H1 (cell line): ENCODE measurements around the gene RGS6. TPM values are rescaled to one million over a fixed set of nuclear protein-coding genes. Genes with fewer than 3 reads are reported as not detected.

Experiments
- EP300 ChIP-seq, 2 experiments: IDR thresholded peaks; 1 replicate in 1 of 2; 2 replicates in 1 of 2; pipeline ENCODE4 v1.6.1; 2011 to 2012; ENCODE audit warnings: low read depth in 2 of 2, low read length in 2 of 2, mild to moderate bottlenecking in 2 of 2, borderline replicate concordance in 1 of 2, inconsistent platforms in 1 of 2, moderate library complexity in 1 of 2
- EZH2 ChIP-seq: fragments of 200-600 bp; sonication (generic); IDR thresholded peaks from 2 replicates; pipeline ENCODE4 v1.7.1; 2012; ENCODE audit warnings: low read depth, mild to moderate bottlenecking, moderate library complexity, low read length, inconsistent platforms; ENCODE audit not compliant: severe bottlenecking
- KDM4A ChIP-seq: IDR thresholded peaks from one replicate; pipeline ENCODE4 v1.7.1; 2012; ENCODE audit warnings: low read depth, mild to moderate bottlenecking, moderate library complexity, low read length, inconsistent platforms; ENCODE audit not compliant: severe bottlenecking
- NRF1 ChIP-seq: IDR thresholded peaks from 2 replicates; pipeline ENCODE4 v1.6.1; 2011; ENCODE audit warnings: mild to moderate bottlenecking, low read depth, low read length, improper control_type of control experiment
- RFX5 ChIP-seq: IDR thresholded peaks from 2 replicates; pipeline ENCODE4 v1.6.1; 2011; ENCODE audit warnings: low read depth, low read length, improper control_type of control experiment, borderline replicate concordance
- YY1 ChIP-seq: IDR thresholded peaks from 2 replicates; pipeline ENCODE4 v1.6.1; 2011; ENCODE audit warnings: low read depth, mild to moderate bottlenecking, low read length
- polyA plus RNA-seq, 7 experiments: library from polyadenylated mRNA; depleted of rRNA in 3 of 7; stranded (reverse) in 5 of 7; unstranded in 2 of 7; fragments of >200 nt in 5 of 7; fragments of 200-250 nt in 2 of 7; gene quantifications; 1 replicate in 5 of 7; 2 replicates in 1 of 7; 4 replicates in 1 of 7; pipeline versions ENCODE4 v1.2.1 to v1.2.3, GENCODE V29; 2011 to 2013; ENCODE audit warnings: missing spikeins in 2 of 7, mixed read lengths in 2 of 7
- total RNA-seq: library from RNA; stranded (reverse); fragmentation: NEBNext Ultra II Directional; extraction: Animal tissue kit (Norgen Biotek cat#: 25700); gene quantifications from 2 replicates; pipeline ENCODE4 v1.2.1, GENCODE V29; 2021

The RGS6 gene
- total and polyA plus RNA-seq, 2 of the 8 experiments (the other 6 are each of a cell fraction or from before 2014, with no cell fraction given): 0.26 to 1.1 TPM

GRCh38 chr14:72243309-72244293, 311.4 kb downstream of the RGS6 start (continued):
- no peak for TF ChIP-seq RFX5
- TF ChIP-seq KDM4A: no peak
- TF ChIP-seq EZH2: no peak
- no peak for TF ChIP-seq YY1
- no peak for TF ChIP-seq NRF1
- peak in 1 of 2 experiments; percentile 38; a peak in 1 of 3 replicates for TF ChIP-seq EP300 (IDR thresholded peaks at IDR 0.05; ENCODE audit: borderline replicate concordance in 1 of 2, low read depth in 2 of 2, low read length in 2 of 2)
- TF ChIP-seq, all 59 proteins: peak for 3
